Prostate gland (tissue), 2 donors: Measurements from ENCODE around the gene DCAF10.

Experiments
- POLR2A ChIP-seq: fragments of 450-650 bp; IDR thresholded peaks from one replicate; pipeline ENCODE4 v1.6.1; 2016; ENCODE audit warnings: antibody characterized with exemption, mild to moderate bottlenecking
- POLR2AphosphoS5 ChIP-seq: sonication (generic); formaldehyde crosslinking; IDR thresholded peaks from one replicate; pipeline ENCODE4 v1.6.1; 2017; ENCODE audit warnings: antibody characterized with exemption
- TF ChIP-seq, protein P1 (sequence below), 4 experiments: fragments of 200-600 bp in 2 of 4; fragments of 450-650 bp in 2 of 4; sonication (generic) in 2 of 4; IDR thresholded peaks; 1 replicate in 3 of 4; 2 replicates in 1 of 4; pipeline ENCODE4 v1.5.1; 2016 to 2019; ENCODE audit warnings: antibody characterized with exemption in 4 of 4, mild to moderate bottlenecking in 2 of 4, moderate library complexity in 2 of 4

DNA sequence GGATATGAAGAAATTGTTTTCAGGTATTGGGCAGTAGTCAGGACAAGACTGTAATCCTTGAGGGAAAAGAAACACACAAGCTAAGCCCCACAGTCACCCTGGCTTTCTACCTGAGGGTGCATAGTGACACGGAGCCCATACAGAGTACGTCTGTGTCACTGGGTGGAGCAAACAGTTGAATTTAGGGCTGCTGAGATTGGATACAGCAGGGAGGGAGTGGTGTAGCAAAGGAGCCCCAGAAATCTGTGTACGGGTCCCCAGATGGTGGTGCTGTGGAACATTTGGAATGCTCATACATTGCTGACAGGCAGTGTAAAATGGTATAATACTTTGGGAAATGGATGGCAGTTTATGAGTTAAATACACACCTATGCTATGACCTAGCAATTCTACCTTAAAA is 41.9 kb upstream of the DCAF10 start:
- TF ChIP-seq POLR2A (no peak), POLR2AphosphoS5 (no peak)
- TF ChIP-seq, protein P1, sequence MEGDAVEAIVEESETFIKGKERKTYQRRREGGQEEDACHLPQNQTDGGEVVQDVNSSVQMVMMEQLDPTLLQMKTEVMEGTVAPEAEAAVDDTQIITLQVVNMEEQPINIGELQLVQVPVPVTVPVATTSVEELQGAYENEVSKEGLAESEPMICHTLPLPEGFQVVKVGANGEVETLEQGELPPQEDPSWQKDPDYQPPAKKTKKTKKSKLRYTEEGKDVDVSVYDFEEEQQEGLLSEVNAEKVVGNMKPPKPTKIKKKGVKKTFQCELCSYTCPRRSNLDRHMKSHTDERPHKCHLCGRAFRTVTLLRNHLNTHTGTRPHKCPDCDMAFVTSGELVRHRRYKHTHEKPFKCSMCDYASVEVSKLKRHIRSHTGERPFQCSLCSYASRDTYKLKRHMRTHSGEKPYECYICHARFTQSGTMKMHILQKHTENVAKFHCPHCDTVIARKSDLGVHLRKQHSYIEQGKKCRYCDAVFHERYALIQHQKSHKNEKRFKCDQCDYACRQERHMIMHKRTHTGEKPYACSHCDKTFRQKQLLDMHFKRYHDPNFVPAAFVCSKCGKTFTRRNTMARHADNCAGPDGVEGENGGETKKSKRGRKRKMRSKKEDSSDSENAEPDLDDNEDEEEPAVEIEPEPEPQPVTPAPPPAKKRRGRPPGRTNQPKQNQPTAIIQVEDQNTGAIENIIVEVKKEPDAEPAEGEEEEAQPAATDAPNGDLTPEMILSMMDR (IDR thresholded peaks at IDR 0.05), result no peak
